Measurements from ENCODE around the gene MAPKAP1.

The MAPKAP1 gene

DNA sequence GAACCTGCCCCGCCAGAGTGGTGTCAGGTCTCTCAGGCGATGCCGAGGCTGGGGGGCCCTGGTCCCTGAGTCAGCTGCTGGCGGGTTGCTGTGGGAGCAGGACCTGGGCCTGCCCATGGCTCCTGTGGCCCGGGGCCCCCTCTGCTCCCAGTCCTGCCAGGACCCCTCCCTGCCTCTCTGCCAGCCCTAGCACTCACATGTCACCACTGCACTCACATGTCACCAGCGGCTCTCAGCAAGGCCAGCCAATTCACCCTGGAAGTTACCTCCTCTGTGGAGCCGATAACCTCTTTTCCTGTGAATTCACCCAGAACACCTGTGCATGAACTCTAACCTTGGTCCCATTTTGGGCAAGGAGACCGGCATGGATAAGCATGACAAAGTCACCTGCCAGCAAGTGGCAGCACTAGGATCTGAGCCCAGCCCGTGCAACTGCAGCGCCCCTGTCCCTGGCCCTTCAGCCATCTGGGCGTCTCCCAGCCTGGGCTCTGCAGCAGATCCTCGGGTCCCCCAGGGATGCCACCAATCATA, 275.2 kb downstream of the MAPKAP1 start:
- no peak for DNase-seq (ENCODE audit: low read depth)

DNA sequence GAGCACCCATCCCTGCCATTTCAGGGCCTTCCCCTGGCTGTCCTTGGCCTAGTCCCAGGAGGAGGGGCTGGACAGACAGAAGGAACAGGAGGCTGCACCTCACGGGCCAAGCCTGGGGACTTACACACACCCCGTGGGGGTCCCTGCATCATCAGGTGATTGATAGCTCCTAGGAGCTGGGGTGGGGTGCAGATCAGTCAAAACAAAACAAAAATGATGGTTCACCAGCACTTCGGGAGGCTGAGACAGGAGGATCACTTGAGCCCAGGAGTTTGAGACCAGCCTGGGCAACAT, 276.0 kb downstream of the MAPKAP1 start:
- DNase-seq (ENCODE audit: low read depth) = no peak

DNA sequence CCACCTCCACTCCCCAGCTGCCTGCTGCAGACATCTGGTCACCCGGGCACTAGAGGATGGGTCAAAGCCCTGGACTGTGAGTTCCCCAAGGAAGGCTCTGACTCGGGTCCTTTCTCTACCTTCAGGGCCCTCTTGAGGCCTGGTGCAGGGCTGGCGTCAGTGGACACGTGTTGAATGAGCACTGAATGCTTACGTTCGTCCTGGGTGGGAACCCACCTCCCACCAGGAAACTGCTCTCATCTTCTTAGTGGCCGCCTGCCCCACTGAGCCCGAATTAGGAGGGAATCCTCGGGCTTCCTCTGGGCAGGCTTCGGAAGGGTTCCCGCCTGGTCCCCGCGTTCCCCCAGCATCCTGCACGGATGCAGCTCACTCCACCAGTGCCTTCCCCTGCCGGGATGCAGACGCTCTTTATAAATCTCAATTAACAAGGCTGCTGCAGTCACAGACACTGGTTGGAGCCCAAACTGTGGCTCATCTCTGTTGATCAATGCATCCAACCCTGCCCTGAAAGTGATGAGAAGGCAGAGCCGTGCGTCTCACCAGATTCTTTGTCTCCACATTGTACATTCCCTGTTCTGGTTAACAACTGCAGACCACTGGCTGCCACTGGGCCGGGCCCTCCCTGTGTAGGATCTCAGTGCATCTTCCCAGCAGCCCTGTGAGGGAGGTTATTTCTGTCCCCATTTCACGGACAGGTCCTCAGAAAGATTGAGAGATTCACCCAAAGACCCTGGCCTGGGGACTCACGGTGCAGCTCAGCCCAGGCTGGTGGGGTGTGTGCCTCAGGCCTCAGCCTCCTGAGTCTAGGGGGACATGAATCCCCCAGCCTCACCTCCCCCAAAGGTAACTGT, 276.6 kb downstream of the MAPKAP1 start:
- no peak for DNase-seq (ENCODE audit: low read depth)

DNA sequence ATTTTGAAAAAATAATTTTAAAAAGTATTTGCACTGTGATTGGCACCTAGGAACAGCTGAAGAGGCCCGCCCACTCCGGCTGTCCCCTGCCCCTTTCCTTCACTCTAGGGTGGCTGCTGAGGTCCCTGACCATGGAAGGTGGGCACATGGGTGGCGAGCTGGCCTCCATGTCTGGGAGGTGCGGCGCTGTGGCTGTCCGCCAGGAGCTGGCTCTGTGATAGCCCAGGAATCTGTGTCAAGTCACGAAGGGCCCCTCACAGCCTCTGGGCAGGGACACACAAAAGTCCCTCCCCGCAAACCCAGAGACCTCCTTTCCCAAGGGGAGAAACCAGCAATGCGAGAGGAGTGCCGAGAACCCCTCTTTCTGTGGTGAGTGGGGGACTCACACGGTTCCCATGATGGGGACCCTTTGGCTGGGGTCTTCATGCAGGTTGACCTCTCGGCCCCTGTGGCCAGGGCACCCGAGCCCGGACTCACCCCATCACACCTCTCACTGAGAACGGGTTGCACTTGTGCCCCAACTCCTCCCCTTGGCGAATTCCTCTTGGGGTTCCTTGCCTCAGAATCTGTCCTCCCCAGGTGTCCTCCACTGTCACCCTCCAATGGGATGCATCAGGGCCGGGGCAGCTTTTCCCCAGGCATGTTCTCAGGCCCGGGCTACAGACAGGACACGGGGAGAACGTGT, 277.4 kb downstream of the MAPKAP1 start:
- DNase-seq (ENCODE audit: low read depth) = no peak

DNA sequence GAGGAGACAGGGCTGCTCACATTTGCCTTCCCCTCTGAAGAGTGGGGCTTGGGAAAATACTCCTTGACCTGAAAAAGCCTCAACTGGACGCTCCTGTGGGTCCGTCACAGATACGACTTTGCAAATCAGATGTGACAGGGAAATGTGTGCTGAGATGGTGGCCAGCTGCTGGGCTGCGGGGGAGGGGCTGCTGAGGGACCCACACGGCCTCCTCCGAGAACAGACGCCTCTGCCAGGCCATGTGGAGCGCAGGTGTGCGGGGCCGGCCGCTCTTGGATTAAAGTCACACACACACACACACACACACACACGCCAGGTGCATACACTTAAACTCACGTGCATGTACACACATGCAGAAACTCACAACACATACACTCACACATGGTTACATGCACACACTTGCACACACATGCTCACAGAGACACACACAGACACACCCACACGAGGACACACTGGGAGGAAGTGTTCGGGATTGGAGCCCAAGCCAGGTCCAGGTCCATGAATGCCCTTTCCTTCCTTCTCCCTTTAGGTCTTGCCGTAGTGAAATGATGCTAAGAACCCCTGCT, 278.0 kb downstream of the MAPKAP1 start:
- no peak for DNase-seq (ENCODE audit: low read depth)

DNA sequence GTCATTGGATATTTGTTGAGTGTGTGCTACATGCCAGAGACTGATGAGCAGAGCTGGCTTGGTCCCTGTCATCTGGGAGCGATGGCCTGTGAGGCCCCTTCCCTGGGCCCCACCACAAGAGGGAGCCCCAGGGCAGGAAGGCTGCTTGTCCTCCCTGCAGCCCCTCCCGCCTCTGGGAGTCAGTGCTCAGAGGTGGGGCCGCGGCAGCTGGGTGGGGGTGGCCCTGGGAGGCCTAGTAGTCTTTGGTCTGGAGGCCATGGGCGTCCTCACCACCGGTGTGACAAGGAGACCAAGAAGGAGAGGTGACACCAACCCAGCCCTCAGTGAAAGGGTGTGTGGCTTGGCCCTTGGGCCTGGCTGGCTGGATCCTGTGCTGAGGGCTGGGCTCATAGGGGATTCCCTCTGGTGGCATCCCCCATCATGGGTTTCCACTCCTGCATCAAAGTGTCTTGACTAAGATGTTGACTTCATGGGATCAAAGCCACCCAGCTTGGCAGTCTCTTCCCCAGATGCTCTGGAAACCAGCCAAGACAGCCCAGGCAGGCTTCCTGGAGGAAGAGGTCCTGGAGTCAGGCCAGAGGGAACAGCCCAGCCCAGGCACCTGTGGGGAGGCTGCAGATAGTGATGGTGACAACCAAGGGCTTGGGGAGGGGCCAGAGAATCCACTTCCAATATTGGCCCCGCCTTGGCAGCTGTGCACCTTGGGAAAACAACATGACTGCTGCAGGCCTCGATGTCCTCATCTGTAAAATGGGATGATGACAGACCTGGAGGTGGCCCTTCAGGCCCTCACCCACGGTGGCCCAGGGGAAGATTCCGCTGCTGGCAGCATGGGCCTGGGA, 278.7 kb downstream of the MAPKAP1 start:
- no peak for DNase-seq (ENCODE audit: low read depth)

DNA sequence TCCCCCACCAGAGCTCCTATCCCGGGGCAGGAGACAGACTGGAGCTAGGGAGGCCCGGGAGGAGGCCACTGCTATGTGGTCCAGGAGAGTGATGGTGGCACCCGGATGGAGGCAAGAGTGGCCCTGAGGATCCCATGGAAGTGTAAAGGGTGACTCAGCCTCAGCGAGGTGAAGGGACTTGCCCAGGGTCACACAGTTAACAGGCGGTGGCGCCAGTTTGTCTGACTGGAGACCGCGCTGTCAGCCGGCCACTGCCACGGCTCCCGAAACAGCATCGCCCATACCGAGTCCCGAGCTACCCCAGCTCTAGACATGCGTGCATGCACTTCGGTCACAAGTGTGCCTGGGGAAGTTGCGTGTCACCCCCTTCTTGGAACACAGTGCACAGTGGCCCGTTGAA, 279.5 kb downstream of the MAPKAP1 start:
- no peak for DNase-seq (ENCODE audit: low read depth)

DNA sequence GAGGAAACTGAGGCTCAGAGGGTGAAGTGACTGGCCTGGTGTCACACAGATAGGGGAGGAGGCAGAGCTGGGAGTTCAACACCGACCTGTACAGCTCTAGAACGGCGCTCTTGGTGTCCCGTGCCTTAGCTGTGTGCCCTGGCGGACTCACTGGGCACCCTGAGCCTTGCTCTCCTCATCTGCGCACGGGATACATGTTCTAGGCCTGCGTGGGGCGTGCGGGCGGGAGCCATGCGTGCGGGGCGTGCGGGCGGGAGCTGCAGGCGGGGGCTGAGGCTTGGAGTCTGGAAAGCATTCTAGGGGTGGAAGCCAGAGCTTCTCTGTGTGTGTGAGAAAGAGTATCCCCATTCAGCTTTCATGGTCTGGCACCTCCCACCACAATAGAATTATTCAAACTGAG, 280.1 kb downstream of the MAPKAP1 start:
- DNase-seq (ENCODE audit: low read depth) = no peak

DNA sequence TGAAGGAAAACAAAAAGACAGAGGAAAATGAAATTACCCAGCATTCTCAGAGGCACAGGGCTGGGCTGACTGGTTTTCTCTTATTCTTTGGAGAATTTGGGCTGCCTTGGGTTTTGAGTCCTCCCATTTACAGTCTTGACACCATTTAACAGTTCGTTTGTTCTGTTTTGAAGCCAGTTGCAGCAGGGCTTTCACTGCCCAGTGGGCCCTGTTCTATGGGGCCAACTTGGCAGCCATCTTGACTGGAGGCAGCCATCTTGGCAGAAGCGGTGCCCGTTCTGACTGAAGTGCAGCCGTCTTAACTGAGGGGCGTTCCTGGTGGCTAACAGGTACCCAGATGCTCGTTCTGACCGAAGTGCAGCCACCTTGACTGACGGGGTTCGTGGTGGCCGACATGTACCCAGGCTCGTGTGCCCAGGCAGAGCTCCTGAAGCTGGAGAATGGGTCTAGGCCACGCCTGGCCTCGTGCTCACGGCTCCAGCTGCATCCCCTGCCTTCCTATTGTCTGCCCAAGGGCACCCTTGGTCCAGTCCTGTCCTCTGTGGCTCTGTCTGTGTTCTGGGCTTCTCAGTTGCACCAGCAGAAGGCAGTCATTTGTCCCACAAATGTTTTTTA, 281.0 kb downstream of the MAPKAP1 start:
- no peak for DNase-seq (ENCODE audit: low read depth)

DNA sequence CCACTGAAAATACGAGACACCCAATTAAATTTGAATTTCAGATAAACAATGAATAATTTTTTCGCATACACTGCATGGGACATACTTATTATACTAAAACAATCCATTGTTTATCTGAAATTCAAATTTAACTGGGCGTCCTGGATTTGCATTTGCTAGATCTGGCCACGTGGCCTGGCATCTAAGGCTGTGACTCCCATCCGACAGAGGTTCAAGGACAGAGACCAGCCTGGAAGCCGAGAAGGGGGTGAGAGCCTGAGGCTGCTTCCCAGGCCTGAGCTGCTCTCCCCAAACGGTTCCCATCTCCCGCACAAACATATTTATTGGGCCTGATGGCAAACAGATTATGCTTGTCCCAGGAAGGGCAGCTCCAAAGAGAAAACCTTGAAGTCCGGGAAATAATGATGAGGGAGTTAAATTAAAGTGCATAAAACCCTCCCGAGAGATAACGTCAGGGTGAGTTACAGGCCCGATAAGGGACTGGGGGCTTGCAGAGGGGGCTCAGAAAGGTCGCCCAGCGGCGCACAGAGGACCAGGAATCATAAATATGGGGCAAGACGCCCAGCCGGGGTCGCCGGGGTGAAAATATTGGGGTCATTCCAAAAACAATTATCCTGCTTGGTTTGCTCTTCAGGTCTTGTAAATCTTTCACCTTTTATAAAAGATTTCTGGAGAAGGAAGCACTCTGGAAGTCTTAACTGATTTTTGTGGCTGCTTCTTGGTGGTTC, 281.7 kb downstream of the MAPKAP1 start:
- DNase-seq (ENCODE audit: low read depth) = no peak

DNA sequence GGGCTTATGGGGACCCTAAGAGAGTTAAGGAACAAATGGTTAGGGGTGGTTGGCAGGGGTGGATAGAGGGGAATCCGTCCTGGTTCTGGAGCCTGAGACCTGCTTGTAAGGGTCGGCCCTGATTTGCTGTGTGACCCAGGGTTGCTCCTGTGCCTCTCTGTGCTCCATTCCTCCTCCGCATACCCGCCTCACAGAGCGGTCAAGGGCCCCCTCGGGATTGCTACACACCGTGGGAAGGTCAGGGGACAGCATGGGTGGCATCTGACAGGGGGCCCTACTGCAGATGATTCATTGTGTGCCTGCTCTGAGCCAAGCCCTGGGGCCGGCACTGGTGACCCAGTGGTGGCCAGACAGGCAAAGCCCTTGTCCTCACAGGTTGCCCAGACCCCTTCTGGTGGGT, 283.0 kb downstream of the MAPKAP1 start:
- DNase-seq (ENCODE audit: low read depth) = no peak

DNA sequence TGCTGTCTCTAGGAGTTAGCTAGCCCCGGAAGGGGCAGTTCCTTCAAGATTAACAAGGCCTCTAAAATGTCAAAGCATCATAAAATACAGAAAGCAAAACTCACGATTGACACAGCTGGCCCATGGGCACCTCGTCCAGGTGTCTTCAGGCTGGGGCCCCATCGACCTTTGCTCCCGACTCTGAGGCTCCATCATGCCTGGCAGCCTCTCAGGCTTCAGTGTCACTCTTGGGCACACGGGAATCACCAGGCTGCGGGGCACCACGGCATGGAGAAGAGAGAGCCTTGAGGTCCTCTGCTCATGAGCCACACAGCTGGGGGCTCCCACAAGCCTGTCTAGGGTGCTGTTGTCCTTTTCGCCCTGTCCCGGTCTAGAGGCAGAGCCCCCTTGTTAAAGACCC, 284.2 kb downstream of the MAPKAP1 start:
- no peak for DNase-seq (ENCODE audit: low read depth)

DNA sequence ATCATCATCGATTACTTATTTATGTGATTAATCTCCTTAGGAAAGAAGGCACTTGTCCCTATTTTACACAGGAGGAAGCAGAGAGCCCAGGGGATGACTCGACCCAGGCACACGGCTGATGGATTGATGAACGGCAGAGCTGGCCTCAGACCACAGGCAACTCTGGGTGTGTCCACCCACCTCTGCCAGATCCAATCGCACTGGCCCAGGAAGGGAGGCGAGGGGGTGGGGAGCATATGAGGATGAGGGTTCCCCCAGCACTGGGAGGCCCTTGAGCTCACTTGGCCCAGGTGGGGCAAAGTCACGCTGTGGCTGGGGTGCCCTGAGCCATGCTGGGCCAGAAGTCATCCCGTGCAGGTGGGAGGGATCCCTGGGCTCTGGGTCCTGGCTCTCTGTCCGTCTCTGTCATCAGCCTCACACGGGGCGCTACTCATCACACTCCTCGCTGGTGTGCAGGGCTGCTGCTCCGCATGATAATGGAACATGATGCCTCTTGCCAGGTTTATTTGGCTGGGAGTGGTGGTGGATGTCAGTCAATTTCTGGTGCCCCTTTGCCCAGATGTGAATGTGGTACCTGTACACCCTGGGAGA, 285.3 kb downstream of the MAPKAP1 start:
- DNase-seq (ENCODE audit: low read depth) = no peak

DNA sequence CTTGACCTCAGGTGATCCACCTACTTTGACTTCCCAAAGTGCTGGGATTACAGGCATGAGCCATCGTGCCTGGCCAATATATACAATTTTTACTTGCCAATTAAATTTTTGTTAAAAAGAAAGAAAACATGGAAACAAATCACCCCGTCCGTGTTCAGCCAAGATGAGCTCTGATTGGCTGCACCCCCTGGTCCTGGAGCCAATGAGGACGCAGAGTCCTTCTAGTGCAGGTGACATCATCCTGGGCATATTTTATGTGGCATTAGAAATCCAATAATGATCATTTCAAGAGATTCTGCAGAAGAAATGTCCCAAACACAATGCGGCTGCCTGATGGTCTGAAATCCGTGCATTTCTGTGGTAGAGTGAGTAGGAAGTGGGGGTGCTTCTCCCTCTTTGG, 285.8 kb downstream of the MAPKAP1 start:
- no peak for DNase-seq (ENCODE audit: low read depth)

DNA sequence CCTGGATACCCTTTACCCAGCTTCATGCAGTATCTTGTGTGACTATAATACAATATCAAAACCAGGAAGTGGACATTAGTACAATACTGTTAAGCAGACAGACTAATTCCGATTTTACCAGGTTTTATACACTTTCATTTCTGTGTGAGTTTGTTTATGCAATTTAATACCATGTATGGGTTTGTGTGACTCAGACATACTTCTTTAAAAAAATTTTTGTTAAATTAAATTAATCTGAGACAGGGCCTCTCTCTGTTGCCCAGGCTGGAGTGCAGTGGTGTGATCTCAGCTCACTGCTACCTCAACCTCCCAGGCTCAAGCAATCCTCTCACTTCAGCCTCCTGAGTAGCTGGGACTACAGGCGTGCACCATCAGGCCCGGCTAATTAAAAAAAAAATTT, 288.6 kb downstream of the MAPKAP1 start:
- DNase-seq (ENCODE audit: low read depth) = no peak

DNA sequence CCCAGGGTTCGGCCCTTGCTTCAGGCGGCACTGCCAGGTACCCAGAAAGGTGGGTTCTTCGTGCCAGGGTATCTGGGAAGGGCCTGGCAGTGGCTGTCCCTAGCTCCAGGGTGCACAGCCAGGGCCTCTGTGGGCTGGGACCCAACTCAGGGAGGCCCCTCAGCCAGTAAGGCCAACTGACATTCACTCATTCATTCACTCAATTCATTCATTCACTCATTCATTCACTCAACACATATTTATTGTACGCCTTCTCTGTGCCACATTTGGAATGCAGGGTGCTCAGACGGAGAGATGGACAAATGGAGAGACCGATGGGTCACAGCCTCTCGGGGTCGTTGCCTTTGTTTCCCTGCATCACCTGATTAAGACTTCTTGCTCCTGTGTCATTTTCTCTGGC, 290.5 kb downstream of the MAPKAP1 start:
- DNase-seq (ENCODE audit: low read depth) = no peak

DNA sequence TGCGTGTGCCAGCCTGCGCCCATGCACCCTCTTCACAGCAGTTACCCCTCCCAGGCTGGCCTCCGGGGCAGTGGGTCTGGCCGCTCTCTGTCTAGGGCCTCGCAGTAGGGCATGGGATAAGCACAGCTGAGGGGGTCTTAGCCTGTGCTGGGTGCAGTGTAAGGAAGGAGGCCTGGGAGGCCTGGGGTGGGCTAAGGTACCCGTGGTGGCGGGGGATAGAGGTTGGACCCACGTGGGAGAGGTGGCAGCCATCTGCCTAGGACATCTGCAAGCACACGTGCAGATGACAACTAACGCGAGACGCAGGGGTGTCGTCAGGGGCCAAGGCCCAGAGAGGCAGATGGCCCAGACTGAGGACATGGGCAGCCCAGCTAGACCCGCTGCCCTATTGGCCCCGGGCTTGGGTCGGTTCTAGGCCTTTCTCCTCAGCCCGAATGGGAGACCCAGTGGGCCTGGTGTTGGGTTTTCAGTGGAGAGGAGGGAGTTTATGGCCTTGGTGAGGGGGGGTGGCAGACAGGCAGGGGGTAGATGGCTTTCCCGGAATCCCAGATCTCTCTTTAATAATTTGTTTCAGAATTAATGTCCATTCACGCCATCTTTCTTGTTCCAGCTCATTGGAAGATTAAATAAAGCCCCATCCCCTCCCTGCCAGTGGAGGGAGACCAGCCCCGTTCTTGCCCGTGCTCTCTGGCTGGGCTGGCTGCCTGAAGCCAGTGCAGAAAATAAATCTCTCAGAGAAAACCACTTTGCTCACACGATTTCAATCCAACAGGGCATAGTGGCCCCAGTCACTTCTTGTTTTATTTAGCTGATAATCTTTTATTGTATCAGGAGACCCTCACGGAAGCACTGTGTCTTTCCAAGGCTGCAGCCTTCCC, 291.2 kb downstream of the MAPKAP1 start:
- DNase-seq (ENCODE audit: low read depth) = no peak

DNA sequence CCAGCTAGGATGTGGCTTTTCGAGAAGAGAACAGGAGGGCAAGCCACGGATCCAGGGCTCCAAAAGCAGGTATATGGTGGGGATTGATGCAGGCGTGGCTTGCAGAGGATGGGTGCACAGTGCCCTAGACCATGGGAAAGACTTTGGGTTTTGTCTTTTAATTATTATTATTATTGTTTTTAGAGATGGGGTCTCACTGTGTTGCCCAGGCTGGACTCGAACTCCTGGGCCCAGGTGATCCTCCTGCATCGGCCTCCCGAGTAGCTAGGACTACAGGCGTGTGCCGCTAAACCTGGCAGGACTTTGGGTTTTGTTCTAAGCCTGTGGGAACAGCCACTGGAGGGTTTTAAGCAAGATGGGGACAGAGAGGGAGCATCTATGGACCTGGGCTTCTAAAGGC, 293.4 kb downstream of the MAPKAP1 start:
- no peak for DNase-seq (ENCODE audit: low read depth)

DNA sequence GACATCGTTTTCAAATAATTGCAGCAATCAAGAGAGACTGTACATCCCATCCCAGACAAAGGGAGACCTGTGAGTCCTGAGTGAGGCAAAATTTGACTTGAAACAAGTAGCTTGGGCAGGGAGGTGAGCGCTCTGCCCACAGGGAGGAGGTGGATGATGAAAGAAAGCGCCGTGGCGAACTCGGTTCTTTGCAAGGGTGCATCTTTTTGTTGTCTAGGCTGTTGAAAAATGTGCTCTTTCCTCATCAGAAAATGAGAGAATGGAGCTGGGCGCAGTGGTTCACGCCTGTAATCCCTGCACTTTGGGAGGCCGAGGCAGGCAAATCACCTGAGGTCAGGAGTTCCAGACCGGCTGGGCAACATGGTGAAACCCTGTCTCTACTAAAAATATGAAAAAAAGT, 294.8 kb downstream of the MAPKAP1 start:
- no peak for DNase-seq (ENCODE audit: low read depth)
